ENCODE data around the gene C1QA. TPM values are rescaled to one million over a fixed set of nuclear protein-coding genes. Genes with fewer than 3 reads are reported as not detected.
A peak's percentile ranks its signal among the peaks of the same experiment; 100 is the strongest.

The C1QA gene
- total RNA-seq, 2 experiments from 2014 or later: not detected

DNA sequence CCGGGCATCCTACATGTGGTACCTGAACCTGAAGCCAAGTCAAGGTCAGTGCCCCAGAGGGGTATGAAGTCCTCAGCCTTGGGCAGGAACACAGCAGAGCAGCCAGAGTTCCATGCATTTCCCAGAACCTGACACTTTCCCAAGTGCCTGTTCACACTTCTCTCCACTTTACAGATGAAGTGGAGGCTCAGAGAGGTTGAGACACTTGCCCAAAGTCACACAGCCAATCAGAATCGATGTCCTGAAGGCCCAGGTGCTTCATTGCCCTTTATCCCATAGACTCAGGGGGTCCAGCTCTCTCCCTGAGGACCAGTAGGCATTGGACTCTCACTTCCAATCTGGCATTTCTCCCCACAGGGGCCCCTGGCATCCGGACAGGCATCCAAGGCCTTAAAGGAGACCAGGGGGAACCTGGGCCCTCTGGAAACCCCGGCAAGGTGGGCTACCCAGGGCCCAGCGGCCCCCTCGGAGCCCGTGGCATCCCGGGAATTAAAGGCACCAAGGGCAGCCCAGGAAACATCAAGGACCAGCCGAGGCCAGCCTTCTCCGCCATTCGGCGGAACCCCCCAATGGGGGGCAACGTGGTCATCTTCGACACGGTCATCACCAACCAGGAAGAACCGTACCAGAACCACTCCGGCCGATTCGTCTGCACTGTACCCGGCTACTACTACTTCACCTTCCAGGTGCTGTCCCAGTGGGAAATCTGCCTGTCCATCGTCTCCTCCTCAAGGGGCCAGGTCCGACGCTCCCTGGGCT, 2.2 kb downstream of the C1QA start:
- no peaks in the 10 kb centered on the region for H3K4me1 Mint-ChIP-seq (ENCODE audit: low read depth)
- intact Hi-C loops (cut with micrococcal nuclease): loop anchor here (10.0 kb wide), 1 partner anchor 504 kb away; no protein-coding TSS in a partner anchor
- ChIA-PET CTCF (no interaction called here), POLR2A (no interaction called here)
- DNase-seq (no peak), ATAC-seq (no peak)
- peaks cover 10% of the 10 kb centered on the region for H3K27me3 Mint-ChIP-seq
- no peak overlapping the region for H3K4me3 Mint-ChIP-seq
- no peaks in the 10 kb centered on the region for H3K9me3 Mint-ChIP-seq
- TF ChIP-seq, protein P1, sequence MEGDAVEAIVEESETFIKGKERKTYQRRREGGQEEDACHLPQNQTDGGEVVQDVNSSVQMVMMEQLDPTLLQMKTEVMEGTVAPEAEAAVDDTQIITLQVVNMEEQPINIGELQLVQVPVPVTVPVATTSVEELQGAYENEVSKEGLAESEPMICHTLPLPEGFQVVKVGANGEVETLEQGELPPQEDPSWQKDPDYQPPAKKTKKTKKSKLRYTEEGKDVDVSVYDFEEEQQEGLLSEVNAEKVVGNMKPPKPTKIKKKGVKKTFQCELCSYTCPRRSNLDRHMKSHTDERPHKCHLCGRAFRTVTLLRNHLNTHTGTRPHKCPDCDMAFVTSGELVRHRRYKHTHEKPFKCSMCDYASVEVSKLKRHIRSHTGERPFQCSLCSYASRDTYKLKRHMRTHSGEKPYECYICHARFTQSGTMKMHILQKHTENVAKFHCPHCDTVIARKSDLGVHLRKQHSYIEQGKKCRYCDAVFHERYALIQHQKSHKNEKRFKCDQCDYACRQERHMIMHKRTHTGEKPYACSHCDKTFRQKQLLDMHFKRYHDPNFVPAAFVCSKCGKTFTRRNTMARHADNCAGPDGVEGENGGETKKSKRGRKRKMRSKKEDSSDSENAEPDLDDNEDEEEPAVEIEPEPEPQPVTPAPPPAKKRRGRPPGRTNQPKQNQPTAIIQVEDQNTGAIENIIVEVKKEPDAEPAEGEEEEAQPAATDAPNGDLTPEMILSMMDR (IDR thresholded peaks at IDR 0.05): no peak
- H3K27ac Mint-ChIP-seq: no peak overlapping the region
- H3K36me3 Mint-ChIP-seq (ENCODE audit: low read depth): no peaks in the 10 kb centered on the region

DNA sequence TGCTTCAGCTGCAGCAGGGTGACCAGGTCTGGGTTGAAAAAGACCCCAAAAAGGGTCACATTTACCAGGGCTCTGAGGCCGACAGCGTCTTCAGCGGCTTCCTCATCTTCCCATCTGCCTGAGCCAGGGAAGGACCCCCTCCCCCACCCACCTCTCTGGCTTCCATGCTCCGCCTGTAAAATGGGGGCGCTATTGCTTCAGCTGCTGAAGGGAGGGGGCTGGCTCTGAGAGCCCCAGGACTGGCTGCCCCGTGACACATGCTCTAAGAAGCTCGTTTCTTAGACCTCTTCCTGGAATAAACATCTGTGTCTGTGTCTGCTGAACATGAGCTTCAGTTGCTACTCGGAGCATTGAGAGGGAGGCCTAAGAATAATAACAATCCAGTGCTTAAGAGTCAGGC, 2.9 kb downstream of the C1QA start:
- no peak overlapping the region for H3K4me3 Mint-ChIP-seq
- ATAC-seq: no peak
- POLR2A ChIA-PET: no interaction called here
- H3K36me3 Mint-ChIP-seq (ENCODE audit: low read depth): no peaks in the 10 kb centered on the region
- H3K27ac Mint-ChIP-seq: no peak overlapping the region
- peaks cover 10% of the 10 kb centered on the region for H3K27me3 Mint-ChIP-seq
- no peaks in the 10 kb centered on the region for H3K4me1 Mint-ChIP-seq (ENCODE audit: low read depth)
- TF ChIP-seq, protein P1 (IDR thresholded peaks at IDR 0.05): no peak
- intact Hi-C loops (cut with micrococcal nuclease): loop anchor here (10.0 kb wide), 1 partner anchor 504 kb away; no protein-coding TSS in a partner anchor
- CTCF ChIA-PET: interaction anchor here (1.2 kb wide), 1 partner anchor 223 kb away, joined by 3 read pairs; no protein-coding TSS in a partner anchor
- H3K9me3 Mint-ChIP-seq: no peaks in the 10 kb centered on the region
- peak; percentile 13 for DNase-seq

DNA sequence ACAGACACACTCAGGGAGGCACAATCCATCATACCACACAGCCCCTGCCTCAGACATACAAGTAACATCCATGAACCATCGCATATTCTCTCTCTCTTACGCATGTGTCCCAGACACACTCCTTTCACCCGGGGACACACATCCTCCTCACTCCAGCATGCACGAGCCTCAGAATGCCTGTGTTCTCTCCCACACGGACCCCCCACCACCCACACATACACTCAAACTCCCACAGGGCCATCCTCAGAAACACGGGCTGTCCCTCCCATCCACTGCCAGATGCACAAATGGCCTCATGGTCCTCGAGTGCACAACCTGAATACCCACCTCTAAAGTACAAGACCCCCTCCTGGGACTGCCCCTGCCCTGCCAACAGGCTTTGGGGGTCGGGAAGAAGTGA, 4.8 kb downstream of the C1QA start:
- DNase-seq (no peak), ATAC-seq (no peak)
- intact Hi-C loops (cut with micrococcal nuclease): loop anchor here (5.0 kb wide), 1 partner anchor 219 kb away; no protein-coding TSS in a partner anchor
- H3K9me3 Mint-ChIP-seq: no peaks in the 10 kb centered on the region
- no peaks in the 10 kb centered on the region for H3K36me3 Mint-ChIP-seq (ENCODE audit: low read depth)
- POLR2A ChIA-PET: no interaction called here
- H3K4me3 Mint-ChIP-seq: no peak overlapping the region
- no peaks in the 10 kb centered on the region for H3K4me1 Mint-ChIP-seq (ENCODE audit: low read depth)
- CTCF ChIA-PET: interaction anchor here (0.6 to 2.4 kb wide), 8 partner anchors 8 to 511 kb away, joined by 3 to 16 read pairs (median 4); no protein-coding TSS in a partner anchor
- TF ChIP-seq, protein P1 (IDR thresholded peaks at IDR 0.05): no peak
- peaks cover 10% of the 10 kb centered on the region for H3K27me3 Mint-ChIP-seq
- H3K27ac Mint-ChIP-seq: no peak overlapping the region

DNA sequence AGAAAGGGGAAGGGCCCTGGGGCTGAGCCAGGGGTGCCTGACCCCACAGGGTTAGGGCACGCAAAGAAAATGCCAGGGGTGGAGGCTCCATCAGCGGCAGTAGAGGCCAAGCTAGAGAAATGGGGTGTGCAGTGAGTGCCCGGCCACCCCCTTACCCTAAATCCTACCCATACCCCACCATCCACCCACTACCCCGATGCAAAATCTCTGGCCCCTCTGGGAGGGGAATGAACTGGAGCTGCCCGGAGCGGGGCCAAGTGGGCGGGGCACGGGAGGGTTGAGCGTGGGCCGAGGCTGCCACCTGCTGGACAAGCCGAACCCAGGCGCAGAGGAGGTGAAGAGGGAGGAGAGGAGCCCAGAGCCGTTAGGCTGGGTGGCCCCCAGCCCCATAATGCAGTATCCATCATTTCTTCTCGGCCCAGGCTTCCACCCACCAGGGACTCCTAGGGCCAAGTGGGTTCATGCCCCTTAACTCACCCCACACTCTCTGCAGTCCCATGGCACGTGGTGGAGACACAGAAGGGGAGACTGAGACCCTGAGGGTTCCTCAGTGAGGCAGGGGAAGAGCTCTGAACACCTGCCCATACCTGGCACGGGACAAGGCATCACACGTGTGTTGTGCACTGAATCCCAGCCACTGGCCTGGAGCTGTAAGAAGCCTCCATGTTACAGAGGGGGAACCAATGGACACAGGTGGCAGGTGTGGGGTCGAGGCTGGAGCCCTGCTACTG, 5.6 kb downstream of the C1QA start:
- intact Hi-C loops (cut with micrococcal nuclease): loop anchor here (5.0 kb wide), 1 partner anchor 220 kb away; no protein-coding TSS in a partner anchor
- TF ChIP-seq, protein P1 (IDR thresholded peaks at IDR 0.05): peak; percentile 83
- H3K36me3 Mint-ChIP-seq (ENCODE audit: low read depth): no peaks in the 10 kb centered on the region
- no peaks in the 10 kb centered on the region for H3K9me3 Mint-ChIP-seq
- POLR2A ChIA-PET: no interaction called here
- no peaks in the 10 kb centered on the region for H3K4me1 Mint-ChIP-seq (ENCODE audit: low read depth)
- H3K27me3 Mint-ChIP-seq: peaks cover 9% of the 10 kb centered on the region
- peak; percentile 83 for ATAC-seq
- peak; percentile 73 for DNase-seq
- H3K4me3 Mint-ChIP-seq: no peak overlapping the region
- no peak overlapping the region for H3K27ac Mint-ChIP-seq
- CTCF ChIA-PET: interaction anchor here (0.6 to 2.4 kb wide), 10 partner anchors 9 to 532 kb away, joined by 3 to 16 read pairs (median 3); no protein-coding TSS in a partner anchor
